ENCODE results near the gene MVB12B. TPM values are rescaled to one million over a fixed set of nuclear protein-coding genes. Genes with fewer than 3 reads are reported as not detected.
"Not testable (repeated sequence)": the region's sequence is repeated elsewhere in the genome, so short reads cannot be mapped to it uniquely, and the experiment has no call there.

MVB12B gene
- total and polyA plus RNA-seq, 2 experiments from 2014 or later = 19.0 to 29.9 TPM

GRCh38 chr9:126549246-126550006 lies 222.8 kb downstream of the MVB12B start:
- no peak for TF ChIP-seq CTCF (IDR thresholded peaks at IDR 0.05; ENCODE audit: low read depth, low read length)
- Histone ChIP-seq H3K27ac (no peak overlapping the region), H3K9me3 (ENCODE audit: low read depth) (no peaks in the 10 kb centered on the region), H3K36me3 (no peaks in the 10 kb centered on the region), H3K27me3 (no peaks in the 10 kb centered on the region), H3K4me3 (no peak overlapping the region), H3K4me1 (ENCODE audit: low read depth) (no peaks in the 10 kb centered on the region)
- no peak for DNase-seq (ENCODE audit: low read depth in 1 of 2, low spot score in 1 of 2)

DNA sequence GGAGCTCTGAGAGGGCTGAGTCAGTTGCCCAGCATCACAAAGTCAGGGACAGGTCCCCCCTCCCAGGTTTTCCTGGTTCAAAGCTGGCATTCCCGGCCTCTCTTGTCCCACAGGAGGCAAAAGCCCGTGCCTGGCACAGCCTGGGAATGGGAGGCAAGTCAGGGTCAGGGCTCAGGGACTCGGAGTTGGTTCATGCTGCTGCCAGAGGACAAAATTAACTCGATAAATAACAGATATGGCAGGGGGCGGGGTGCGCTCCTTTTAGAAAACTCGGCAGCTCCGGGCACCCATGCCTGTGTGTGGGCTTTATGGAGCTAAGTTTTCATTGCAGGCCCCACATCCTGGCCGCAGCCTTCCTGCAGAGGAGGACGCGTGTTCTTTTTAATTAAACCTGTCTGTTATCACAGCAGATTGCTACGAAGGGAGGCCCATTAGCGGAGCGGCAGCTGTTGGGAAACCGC lies 224.3 kb downstream of the MVB12B start:
- H3K27ac ChIP-seq = no peak overlapping the region
- H3K9me3 ChIP-seq (ENCODE audit: low read depth) = no peaks in the 10 kb centered on the region
- no peaks in the 10 kb centered on the region for H3K4me1 ChIP-seq (ENCODE audit: low read depth)
- no peaks in the 10 kb centered on the region for H3K27me3 ChIP-seq
- H3K36me3 ChIP-seq = no peaks in the 10 kb centered on the region
- TF ChIP-seq CTCF (IDR thresholded peaks at IDR 0.05; ENCODE audit: low read depth, low read length) = no peak
- no peak for DNase-seq (ENCODE audit: low read depth in 1 of 2, low spot score in 1 of 2)
- no peak overlapping the region for H3K4me3 ChIP-seq

GRCh38 chr9:126551812-126552211 lies 225.2 kb downstream of the MVB12B start:
- DNase-seq (ENCODE audit: low read depth in 1 of 2, low spot score in 1 of 2) = no peak
- H3K27ac ChIP-seq = no peak overlapping the region
- H3K4me1 ChIP-seq (ENCODE audit: low read depth) = no peaks in the 10 kb centered on the region
- no peaks in the 10 kb centered on the region for H3K9me3 ChIP-seq (ENCODE audit: low read depth)
- H3K27me3 ChIP-seq = no peaks in the 10 kb centered on the region
- no peak for TF ChIP-seq CTCF (IDR thresholded peaks at IDR 0.05; ENCODE audit: low read depth, low read length)
- no peaks in the 10 kb centered on the region for H3K36me3 ChIP-seq
- no peak overlapping the region for H3K4me3 ChIP-seq

DNA sequence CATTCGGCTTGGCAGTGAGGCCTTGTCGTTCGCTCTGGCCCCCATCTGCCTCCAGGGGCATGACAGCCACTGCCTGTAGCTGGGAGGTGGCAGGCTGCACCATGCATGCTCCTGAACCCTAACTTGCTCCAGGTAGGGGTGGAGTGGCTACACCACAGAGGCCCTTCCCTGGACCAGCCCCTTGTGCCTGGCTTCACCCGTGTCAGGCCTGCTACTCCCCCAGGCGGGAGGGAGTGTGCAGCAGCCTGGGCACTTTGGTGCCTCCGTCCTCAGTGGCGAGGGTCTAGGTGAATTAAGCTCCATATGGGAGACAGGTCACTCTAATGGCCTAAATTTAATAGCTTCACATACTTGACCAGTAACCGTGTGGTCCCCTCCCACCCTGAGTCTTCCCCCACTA lies 227.7 kb downstream of the MVB12B start:
- H3K27me3 ChIP-seq = peaks cover under 1% of the 10 kb centered on the region
- TF ChIP-seq CTCF (IDR thresholded peaks at IDR 0.05; ENCODE audit: low read depth, low read length) = no peak

GRCh38 chr9:126555421-126555820 lies 228.8 kb downstream of the MVB12B start:
- peak; percentile 13 for TF ChIP-seq CTCF (IDR thresholded peaks at IDR 0.05; ENCODE audit: low read depth, low read length)
- H3K4me3 ChIP-seq = not testable (repeated sequence)

More for the DNA sequence above, 227.7 kb downstream of the MVB12B start:
- no peaks in the 10 kb centered on the region for H3K4me1 ChIP-seq (ENCODE audit: low read depth)
- H3K27ac ChIP-seq = no peak overlapping the region
- no peak overlapping the region for H3K4me3 ChIP-seq
- no peaks in the 10 kb centered on the region for H3K9me3 ChIP-seq (ENCODE audit: low read depth)
- H3K36me3 ChIP-seq = no peaks in the 10 kb centered on the region
- DNase-seq (ENCODE audit: low read depth in 1 of 2, low spot score in 1 of 2) = no peak

More at GRCh38 chr9:126555421-126555820, 228.8 kb downstream of the MVB12B start:
- not testable (repeated sequence) for H3K9me3 ChIP-seq (ENCODE audit: low read depth); H3K4me1 ChIP-seq (ENCODE audit: low read depth); H3K27ac ChIP-seq; H3K36me3 ChIP-seq; DNase-seq (ENCODE audit: low read depth in 1 of 2, low spot score in 1 of 2)
- H3K27me3 ChIP-seq = peaks cover 12% of the 10 kb centered on the region
